Measurements from ENCODE around the gene JAK3.
"Not testable (repeated sequence)": the region's sequence is repeated elsewhere in the genome, so short reads cannot be mapped to it uniquely, and the experiment has no call there.

The JAK3 gene

DNA sequence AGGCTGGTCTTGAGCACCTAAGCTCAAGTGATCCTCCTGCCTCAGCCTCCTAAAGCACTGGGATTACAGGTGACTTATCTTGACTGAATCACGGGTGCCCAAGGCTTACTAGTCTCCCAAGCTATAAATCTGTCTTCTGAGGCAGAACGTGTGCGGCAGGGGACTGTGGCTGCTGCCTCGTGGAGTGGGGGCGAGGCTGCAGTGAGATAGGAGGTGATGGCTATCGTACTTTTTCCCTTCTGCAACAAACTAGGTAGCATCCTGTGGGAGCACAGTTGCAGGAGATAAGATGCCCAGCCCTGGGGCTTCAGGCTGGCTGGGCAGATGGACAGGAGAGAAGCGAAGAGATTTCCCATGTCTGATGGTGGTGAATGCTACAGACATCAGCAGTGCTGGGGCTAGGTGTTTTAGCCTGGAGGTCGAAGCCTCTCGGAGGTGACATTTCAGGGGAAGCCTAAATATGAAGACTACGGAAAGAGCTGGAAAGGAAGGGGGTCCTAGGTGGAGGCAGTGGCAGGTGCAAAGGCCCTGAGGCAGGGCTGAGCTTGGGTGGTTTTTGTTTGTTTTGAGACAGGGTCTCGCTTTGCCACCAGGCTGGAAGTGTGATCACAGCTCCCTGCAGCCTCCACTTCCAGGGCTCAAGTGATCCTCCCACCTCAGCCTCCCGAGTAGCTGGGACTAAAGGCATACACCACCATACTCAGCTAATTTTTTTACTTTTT is 45.5 kb downstream of the JAK3 start:
- Histone ChIP-seq H3K36me3 (ENCODE audit: control insufficient read depth, insufficient read depth, low read length) (no peaks in the 10 kb centered on the region), H3K4me1 (ENCODE audit: control insufficient read depth, insufficient read depth, low read length) (no peaks in the 10 kb centered on the region), H3K4me3 (ENCODE audit: insufficient read depth, low read depth, low read length) (no peak overlapping the region), H3K27me3 (ENCODE audit: control insufficient read depth, insufficient read depth, low read length, poor library complexity, severe bottlenecking) (peaks cover 5% of the 10 kb centered on the region), H3K27ac (ENCODE audit: insufficient read depth, low read depth, low read length, poor library complexity, severe bottlenecking) (no peak overlapping the region), H3K9me3 (ENCODE audit: control insufficient read depth, low read length) (no peaks in the 10 kb centered on the region)
- WGBS, 2 experiments: 90% methylated on average over 12 of the region's 12 CpGs

DNA sequence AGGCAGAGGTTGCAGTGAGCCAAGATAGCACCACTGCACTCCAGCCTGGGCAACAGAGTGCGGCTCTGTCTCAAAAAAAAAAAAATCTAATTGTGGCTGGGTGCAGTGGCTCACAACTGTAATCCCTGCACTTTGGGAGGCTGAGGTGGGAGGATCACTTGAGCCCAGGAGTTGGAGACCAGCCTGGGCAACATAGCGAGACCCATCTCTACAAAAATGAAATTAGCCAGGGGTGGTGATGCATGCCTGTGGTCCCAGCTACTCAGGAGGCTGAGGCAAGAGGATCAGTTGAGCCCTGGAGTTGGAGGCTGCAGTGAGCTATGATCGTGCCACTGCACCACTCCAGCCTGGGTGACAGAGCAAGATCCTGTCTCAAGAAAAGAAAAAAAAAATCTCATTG is 49.2 kb downstream of the JAK3 start:
- H3K4me1 ChIP-seq (ENCODE audit: control insufficient read depth, insufficient read depth, low read length); H3K4me3 ChIP-seq (ENCODE audit: insufficient read depth, low read depth, low read length); H3K36me3 ChIP-seq (ENCODE audit: control insufficient read depth, insufficient read depth, low read length); H3K9me3 ChIP-seq (ENCODE audit: control insufficient read depth, low read length); H3K27ac ChIP-seq (ENCODE audit: insufficient read depth, low read depth, low read length, poor library complexity, severe bottlenecking): not testable (repeated sequence)
- H3K27me3 ChIP-seq (ENCODE audit: control insufficient read depth, insufficient read depth, low read length, poor library complexity, severe bottlenecking): peaks cover 37% of the 10 kb centered on the region
- WGBS, 2 experiments: 89 to 90% methylated on average over 3 of the region's 3 CpGs

DNA sequence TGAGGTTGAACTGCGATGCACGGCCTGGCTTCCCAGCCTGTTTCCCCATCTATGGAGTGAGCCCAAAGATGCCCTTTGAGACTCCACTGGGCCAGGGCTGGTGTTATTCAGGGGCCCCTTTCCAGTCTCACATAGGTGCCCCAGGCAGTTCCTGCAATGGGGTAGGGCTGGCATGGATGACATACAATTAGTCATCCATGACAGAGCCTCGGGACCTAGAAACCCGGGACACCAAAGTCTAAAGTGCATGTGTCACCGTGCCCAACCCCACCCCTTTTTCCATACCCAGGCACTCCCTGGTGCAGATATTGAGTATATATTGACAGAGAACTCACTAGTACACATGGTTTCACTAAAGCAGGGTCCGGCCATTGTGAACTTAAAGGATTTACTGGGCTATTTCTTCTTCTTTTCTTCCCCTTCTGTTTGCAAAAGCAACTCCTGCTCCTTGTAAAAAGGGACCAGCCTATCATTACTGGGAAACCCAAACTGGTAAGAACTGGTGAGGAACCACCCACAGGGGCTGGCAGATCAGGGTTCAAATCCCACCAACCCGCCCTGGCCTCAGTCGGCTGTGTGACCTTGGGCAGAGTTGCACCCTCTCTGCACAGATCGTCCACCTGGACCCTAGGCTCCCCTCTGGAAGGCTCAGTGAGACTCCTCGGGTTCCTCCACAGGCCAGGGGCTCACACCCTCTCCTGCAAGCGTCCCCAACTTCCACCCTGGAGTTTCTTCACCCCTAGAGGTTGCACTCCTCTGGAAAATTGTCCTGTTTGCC is 50.2 kb downstream of the JAK3 start:
- Histone ChIP-seq H3K4me1 (ENCODE audit: control insufficient read depth, insufficient read depth, low read length) (no peaks in the 10 kb centered on the region), H3K36me3 (ENCODE audit: control insufficient read depth, insufficient read depth, low read length) (no peaks in the 10 kb centered on the region), H3K27me3 (ENCODE audit: control insufficient read depth, insufficient read depth, low read length, poor library complexity, severe bottlenecking) (peaks cover 37% of the 10 kb centered on the region), H3K27ac (ENCODE audit: insufficient read depth, low read depth, low read length, poor library complexity, severe bottlenecking) (no peak overlapping the region), H3K4me3 (ENCODE audit: insufficient read depth, low read depth, low read length) (no peak overlapping the region), H3K9me3 (ENCODE audit: control insufficient read depth, low read length) (no peaks in the 10 kb centered on the region)
- 83 to 85% methylated on average over 11 of the region's 11 CpGs for WGBS, 2 experiments

DNA sequence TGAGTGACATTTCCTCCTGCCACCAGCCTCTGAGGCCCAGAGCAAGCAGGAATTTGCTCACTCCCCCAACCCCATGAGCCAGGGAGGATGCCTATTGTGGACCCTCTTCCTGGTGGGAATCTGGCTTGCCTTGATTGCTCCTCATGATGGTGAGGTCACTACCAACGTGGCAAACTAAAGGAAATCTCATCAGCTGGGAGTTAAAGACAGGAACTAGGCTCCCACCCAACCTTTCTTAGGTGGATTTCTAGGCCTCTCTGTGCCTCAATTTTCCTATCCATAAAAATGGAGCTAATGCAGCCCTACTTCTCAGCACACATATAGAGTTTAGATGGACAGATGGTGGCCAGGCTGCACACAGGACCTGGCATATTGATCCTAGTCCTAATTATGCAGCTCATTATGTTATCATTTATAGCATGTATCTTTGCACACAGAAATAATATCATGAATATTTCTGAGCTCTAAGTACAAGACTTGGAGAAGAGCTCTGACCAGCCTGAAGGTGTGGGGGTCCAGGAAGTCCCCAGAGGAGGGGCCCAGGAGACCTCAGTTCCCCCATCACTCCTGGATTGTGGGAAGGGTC is 50.9 kb downstream of the JAK3 start:
- peaks cover 37% of the 10 kb centered on the region for H3K27me3 ChIP-seq (ENCODE audit: control insufficient read depth, insufficient read depth, low read length, poor library complexity, severe bottlenecking)
- WGBS, 2 experiments: 85% methylated on average over 1 of the region's 1 CpG
- no peak overlapping the region for H3K4me3 ChIP-seq (ENCODE audit: insufficient read depth, low read depth, low read length)
- H3K36me3 ChIP-seq (ENCODE audit: control insufficient read depth, insufficient read depth, low read length): no peaks in the 10 kb centered on the region
- no peaks in the 10 kb centered on the region for H3K4me1 ChIP-seq (ENCODE audit: control insufficient read depth, insufficient read depth, low read length)
- no peaks in the 10 kb centered on the region for H3K9me3 ChIP-seq (ENCODE audit: control insufficient read depth, low read length)
- no peak overlapping the region for H3K27ac ChIP-seq (ENCODE audit: insufficient read depth, low read depth, low read length, poor library complexity, severe bottlenecking)

DNA sequence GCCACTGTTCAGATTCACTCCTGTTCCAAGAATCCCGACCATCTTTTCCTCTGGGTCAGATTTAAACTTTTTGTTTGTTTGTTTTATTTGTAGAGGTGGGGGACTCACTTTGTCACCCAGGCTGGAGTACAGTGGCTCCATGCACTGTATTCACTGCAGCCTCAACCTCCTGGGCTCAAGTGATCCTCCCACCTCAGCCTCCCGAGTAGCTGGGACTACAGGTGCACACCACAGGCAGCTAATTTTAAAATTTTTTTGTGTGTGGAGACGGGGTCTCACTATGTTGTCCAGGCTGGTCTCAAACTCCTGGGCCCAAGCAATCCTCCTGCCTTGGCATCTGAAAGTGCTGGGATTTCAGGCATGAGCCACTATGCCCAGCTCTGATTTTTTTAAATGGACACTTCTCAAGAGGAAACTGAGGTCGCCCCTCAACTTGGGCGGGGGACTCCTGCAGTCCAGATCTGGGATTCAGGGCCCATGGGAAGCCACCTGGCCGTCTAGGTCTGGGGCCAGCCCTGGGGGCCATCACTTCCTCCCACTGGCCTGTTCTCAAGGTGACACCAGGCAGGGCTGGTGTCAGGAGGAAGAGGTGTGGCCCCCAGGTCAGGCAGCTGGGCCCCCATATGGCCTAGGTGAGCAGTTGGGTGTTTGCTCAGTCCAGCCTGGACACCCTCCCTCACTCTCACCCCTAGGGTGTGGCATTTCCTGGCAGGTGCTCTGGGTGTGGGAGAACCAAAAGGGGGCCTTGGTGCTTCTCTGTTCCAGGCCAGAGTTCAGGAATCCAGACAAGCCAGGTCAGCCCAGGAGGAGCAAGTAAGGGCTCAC is 51.6 kb downstream of the JAK3 start:
- 89 to 91% methylated on average over 6 of the region's 6 CpGs for WGBS, 2 experiments
- Histone ChIP-seq H3K4me1 (ENCODE audit: control insufficient read depth, insufficient read depth, low read length) (no peaks in the 10 kb centered on the region), H3K27ac (ENCODE audit: insufficient read depth, low read depth, low read length, poor library complexity, severe bottlenecking) (no peak overlapping the region), H3K4me3 (ENCODE audit: insufficient read depth, low read depth, low read length) (no peak overlapping the region), H3K9me3 (ENCODE audit: control insufficient read depth, low read length) (no peaks in the 10 kb centered on the region), H3K27me3 (ENCODE audit: control insufficient read depth, insufficient read depth, low read length, poor library complexity, severe bottlenecking) (peaks cover 37% of the 10 kb centered on the region), H3K36me3 (ENCODE audit: control insufficient read depth, insufficient read depth, low read length) (no peaks in the 10 kb centered on the region)

DNA sequence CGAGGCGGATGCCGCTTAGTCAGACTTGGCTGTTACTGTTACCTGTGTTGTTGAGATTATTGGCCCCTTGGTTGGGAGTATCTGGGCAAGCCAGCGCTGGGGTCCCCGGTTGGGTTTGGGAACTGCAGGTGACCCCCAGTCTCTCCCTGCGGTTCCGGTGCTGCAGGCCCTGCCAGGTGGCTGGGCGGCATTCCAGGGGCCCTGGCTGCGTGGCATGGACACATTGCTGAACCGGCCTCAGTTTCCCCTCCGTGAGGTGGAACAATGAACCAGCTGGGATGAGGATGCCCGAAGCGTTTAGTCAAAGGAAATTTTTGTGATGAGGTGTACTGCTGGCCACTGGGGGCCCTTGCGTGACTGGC is 52.3 kb downstream of the JAK3 start:
- Histone ChIP-seq H3K4me1 (ENCODE audit: control insufficient read depth, insufficient read depth, low read length) (no peaks in the 10 kb centered on the region), H3K27me3 (ENCODE audit: control insufficient read depth, insufficient read depth, low read length, poor library complexity, severe bottlenecking) (peaks cover 37% of the 10 kb centered on the region), H3K9me3 (ENCODE audit: control insufficient read depth, low read length) (no peaks in the 10 kb centered on the region), H3K4me3 (ENCODE audit: insufficient read depth, low read depth, low read length) (no peak overlapping the region), H3K36me3 (ENCODE audit: control insufficient read depth, insufficient read depth, low read length) (no peaks in the 10 kb centered on the region), H3K27ac (ENCODE audit: insufficient read depth, low read depth, low read length, poor library complexity, severe bottlenecking) (no peak overlapping the region)
- 46 to 47% methylated on average over 14 of the region's 14 CpGs for WGBS, 2 experiments

DNA sequence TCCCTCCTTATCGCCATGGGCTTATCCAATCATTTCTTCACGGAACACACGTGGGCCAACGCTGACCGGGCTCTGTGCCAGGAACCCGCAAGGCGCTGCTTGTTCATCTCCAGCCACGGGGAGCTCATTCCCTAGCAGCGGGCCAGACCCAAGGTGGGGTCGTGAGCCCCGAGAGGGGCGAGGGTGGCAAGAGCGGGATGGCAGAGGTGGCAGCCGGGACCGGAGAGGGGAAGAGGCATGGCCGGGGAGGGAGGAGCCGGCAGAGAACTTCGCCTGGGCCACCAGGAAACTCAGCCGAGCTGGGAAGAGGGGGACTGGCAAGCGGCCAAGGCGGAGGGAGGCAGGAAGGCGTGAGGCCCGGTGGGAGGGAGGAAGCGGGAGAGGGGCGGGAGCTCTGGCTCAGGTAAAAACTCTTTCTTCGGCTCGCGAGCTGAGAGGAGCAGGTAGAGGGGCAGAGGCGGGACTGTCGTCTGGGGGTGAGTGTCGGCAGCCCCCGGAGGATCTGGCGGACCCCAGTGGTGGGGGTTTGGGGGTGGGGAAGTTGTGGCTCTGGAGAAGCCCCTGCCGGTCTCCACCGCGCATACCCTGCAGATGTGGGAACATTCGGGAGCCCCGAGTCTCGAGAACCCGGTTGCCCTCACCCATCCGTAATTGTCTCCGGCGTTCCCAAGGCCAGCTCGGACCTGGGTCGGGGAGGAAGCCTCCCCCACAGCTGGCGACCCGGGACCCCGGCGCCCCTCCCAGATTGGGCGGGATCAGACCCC is 52.9 kb downstream of the JAK3 start, which contains the start of gene B3GNT3:
B3GNT3 (plus strand) TSS at position 408 of the 764 bp plus-strand sequence. CDS start 12,670 bp downstream, outside the sequence.
- no peaks in the 10 kb centered on the region for H3K9me3 ChIP-seq (ENCODE audit: control insufficient read depth, low read length)
- H3K27ac ChIP-seq (ENCODE audit: insufficient read depth, low read depth, low read length, poor library complexity, severe bottlenecking): no peak within 1 kb of the TSS
- peak within 1 kb of the TSS; percentile 13 for H3K4me3 ChIP-seq (ENCODE audit: insufficient read depth, low read depth, low read length)
- peaks cover 37% of the 10 kb centered on the region for H3K27me3 ChIP-seq (ENCODE audit: control insufficient read depth, insufficient read depth, low read length, poor library complexity, severe bottlenecking)
- H3K36me3 ChIP-seq (ENCODE audit: control insufficient read depth, insufficient read depth, low read length): no peaks in the 10 kb centered on the region
- 18% methylated on average over 50 of the region's 50 CpGs for WGBS, 2 experiments
- no peaks in the 10 kb centered on the region for H3K4me1 ChIP-seq (ENCODE audit: control insufficient read depth, insufficient read depth, low read length)

DNA sequence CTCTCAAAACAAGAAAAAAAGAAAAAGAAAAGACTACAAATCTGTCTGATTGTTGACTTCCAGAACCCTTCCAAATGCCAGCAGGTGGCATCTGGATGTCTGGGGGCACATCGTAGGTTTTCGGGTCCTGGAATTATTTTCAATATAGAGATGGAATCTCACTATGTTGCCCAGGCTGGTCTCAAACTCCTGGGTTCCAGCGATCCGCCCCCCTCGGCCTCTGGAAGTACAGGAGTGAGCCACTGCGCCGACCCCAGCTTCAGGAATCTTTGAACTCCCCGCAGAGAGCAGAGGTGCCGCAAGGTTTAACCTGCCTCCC is 53.4 kb downstream of the JAK3 start:
- Histone ChIP-seq H3K27me3 (ENCODE audit: control insufficient read depth, insufficient read depth, low read length, poor library complexity, severe bottlenecking) (peaks cover 37% of the 10 kb centered on the region), H3K4me1 (ENCODE audit: control insufficient read depth, insufficient read depth, low read length) (no peaks in the 10 kb centered on the region), H3K36me3 (ENCODE audit: control insufficient read depth, insufficient read depth, low read length) (no peaks in the 10 kb centered on the region), H3K9me3 (ENCODE audit: control insufficient read depth, low read length) (no peaks in the 10 kb centered on the region), H3K4me3 (ENCODE audit: insufficient read depth, low read depth, low read length) (no peak overlapping the region), H3K27ac (ENCODE audit: insufficient read depth, low read depth, low read length, poor library complexity, severe bottlenecking) (no peak overlapping the region)
- 75% methylated on average over 9 of the region's 9 CpGs for WGBS, 2 experiments

DNA sequence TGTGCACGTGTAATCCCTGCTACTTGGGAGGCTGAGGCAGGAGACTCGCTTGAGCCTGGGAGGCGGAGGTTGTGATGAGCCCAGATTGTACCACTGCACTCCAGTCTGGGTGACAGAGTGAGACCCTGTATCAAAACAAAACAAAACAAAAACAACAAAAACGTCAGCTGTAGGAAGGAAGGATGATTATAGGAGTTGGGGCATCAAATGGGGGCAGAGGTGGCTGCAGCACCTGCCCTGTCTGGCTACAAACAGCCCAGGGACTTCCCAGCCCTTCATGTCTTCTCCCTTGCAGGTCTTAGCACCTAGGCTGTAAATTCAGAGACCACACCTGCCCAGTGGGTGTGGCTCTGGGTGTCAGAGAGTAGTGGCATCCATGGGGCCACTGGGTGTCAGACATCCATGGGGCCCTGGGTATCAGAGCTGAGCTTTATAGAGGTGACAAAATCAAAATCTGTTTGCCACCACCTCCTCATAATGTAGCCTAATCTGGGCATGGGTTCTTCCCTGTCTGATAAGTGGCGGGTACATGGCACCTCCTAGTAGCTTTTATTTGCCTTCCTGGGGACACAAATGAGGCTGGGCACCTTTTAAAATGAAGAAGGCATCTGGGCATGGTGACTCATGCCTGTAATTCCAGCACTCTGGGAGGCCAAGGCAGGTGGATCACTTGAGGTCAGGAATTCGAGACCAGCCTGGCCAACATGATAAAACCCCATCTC is 57.6 kb downstream of the JAK3 start:
- Histone ChIP-seq H3K4me1 (ENCODE audit: control insufficient read depth, insufficient read depth, low read length) (no peaks in the 10 kb centered on the region), H3K4me3 (ENCODE audit: insufficient read depth, low read depth, low read length) (no peak overlapping the region)
- WGBS, 2 experiments: 76 to 87% methylated on average over 6 of the region's 6 CpGs

More for the DNA sequence above, 57.6 kb downstream of the JAK3 start:
- no peak overlapping the region for H3K27ac ChIP-seq (ENCODE audit: insufficient read depth, low read depth, low read length, poor library complexity, severe bottlenecking)
- no peaks in the 10 kb centered on the region for H3K9me3 ChIP-seq (ENCODE audit: control insufficient read depth, low read length)
- peaks cover 16% of the 10 kb centered on the region for H3K27me3 ChIP-seq (ENCODE audit: control insufficient read depth, insufficient read depth, low read length, poor library complexity, severe bottlenecking)
- H3K36me3 ChIP-seq (ENCODE audit: control insufficient read depth, insufficient read depth, low read length): no peaks in the 10 kb centered on the region

All from ectodermal cell (in vitro differentiated cells).